ENCODE results near the gene DMRTC2.

DMRTC2 gene

DNA sequence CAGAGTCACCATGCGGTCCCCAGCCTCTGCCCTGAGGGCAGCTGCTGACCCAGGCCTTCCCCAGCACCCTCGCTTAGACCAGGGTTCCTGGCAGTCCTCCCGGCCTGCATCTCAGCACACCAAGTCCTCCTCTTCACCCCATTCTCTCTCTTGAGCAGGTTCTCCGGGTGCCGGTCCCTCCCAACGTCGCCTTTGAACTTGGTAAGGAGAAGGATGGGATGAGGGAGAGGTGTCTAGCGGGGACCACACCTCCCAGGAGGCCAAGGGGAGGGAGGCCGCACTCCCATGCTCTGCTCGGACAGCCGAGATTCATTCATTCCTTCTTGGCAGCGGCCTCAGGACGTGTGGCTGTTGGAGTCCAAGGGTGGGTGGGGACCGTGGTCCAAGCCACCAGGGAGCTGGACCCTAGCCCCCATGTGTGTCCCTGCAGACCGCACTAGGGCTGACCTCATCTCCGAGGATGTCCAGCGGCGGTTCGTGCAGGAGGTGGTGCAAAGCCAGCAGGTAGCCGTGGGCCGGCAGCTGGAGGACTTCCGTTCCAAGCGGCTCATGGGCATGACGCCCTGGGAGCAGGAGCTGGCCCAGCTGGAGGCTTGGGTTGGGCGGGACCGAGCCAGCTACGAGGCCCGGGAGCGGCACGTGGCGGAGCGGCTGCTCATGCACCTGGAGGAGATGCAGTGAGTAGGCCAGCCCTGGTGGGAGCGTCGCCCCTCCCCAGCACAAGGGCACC, 47.5 kb downstream of the DMRTC2 start:
- no peak for DNase-seq

- no peak for DNase-seq
These were observed 49.1 kb downstream of the DMRTC2 start for GRCh38 chr19:41893899-41894298.

GRCh38 chr19:41894350-41894749, 49.5 kb downstream of the DMRTC2 start:
- DNase-seq, result no peak

DNA sequence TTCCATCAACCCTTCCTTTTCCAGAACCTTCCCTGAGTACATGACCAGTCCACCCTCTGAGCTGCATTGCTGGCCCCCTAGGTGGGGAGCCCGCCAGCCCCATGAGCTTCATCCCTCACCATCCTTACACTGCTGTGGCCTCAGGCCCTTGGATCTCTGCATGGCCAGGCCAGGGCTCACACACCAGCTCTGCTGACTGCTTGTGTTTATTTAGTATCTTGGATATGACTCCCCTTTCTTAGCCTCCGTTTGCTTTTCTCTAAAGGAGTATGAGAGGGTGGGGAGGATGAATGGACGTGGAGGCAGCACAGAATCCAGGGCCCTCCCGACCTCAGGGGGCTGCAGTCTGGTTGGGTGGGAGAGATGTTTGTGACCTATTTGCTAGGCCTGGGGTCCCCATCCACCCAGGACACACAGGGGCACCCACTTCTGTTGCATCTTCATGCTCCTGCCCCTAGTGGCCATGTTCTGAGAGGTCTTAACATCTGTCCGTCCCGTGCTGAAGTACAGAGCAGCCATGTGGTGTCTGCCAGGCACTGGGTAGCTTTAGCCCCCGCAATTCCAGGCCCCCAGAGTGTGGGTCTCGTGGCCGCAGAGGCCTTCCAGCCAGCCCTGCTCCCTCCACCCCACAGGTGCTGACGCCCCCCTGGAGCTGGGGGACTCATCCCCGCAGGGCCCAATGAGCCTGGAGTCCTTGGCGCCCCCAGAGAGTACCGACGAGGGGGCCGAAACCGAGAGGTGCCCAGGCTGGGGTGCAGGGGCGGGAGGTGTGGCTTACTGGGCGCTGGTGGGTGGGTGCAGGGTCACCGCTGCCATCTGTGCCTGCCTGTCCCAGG, 51.1 kb downstream of the DMRTC2 start:
- no peak for DNase-seq

- no peak for DNase-seq
These were observed 51.7 kb downstream of the DMRTC2 start for GRCh38 chr19:41896581-41896942.

- DNase-seq, result no peak
These were observed 52.3 kb downstream of the DMRTC2 start for GRCh38 chr19:41897181-41897580.

DNA sequence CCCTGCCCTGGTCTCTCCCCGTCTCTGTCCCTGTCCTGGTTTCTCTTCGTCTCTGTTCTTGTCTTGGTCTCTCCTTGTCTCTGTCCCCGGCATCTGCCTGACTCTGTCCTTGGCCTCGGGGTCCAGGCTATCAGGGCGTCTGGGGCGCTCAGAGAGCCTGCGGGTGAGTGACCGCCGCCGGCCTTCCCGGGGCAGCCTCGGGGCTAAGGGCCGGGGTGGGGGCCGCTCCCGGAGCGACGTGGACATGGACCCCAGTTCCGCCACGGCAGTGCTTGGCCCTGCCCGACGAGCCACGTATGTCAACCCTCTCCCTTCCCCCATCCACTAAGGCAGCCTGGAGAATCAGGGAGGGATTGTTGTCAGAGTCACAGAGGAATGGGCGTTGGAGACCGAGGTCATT, 53.0 kb downstream of the DMRTC2 start:
- DNase-seq, result no peak

DNA sequence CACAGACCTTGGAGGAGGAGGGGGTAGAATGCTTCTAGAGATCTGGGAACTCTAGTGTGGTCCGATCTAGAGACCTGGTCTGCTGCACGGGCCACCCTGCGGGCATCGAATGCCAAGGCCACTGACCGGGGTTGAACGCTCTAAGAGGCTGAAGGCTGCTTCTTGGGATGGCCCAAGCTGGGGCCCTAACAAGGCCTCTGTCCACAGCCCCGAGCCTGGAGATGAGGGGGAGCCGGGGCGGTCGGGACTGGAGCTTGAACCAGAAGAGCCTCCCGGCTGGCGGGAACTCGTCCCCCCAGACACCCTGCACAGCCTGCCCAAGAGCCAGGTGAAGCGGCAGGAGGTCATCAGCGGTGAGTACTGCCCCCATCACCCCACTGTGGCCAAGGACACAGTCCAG, 53.4 kb downstream of the DMRTC2 start:
- no peak for DNase-seq

Data from activated CD8-positive, alpha-beta memory T cell treated with anti-CD3 and anti-CD28 coated beads, Interleukin-2, amount 50 U/mL, for 48 hours (primary cell).